PC-3 (cell line): ENCODE results near the gene CD300LG.

Source experiments
- EZH2 ChIP-seq: fragments of 300-600 bp; sonication (generic); IDR thresholded peaks from one replicate; pipeline ENCODE4 v1.6.1; 2017; ENCODE audit warnings: antibody characterized with exemption, mild to moderate bottlenecking, low read length; ENCODE audit not compliant: unreplicated experiment
- EZH2phosphoT487 ChIP-seq: fragments of 300-600 bp; sonication (generic); IDR thresholded peaks from 2 replicates; pipeline ENCODE4 v1.6.1; 2018; ENCODE audit warnings: mild to moderate bottlenecking, antibody characterized with exemption, low read length, borderline replicate concordance
- TF ChIP-seq, protein P1 (sequence below): fragments of 300-600 bp; sonication (generic); conservative IDR thresholded peaks from 2 replicates; pipeline ENCODE4 v1.5.1; 2017; ENCODE audit warnings: antibody characterized with exemption, low read depth, mild to moderate bottlenecking, low read length

DNA sequence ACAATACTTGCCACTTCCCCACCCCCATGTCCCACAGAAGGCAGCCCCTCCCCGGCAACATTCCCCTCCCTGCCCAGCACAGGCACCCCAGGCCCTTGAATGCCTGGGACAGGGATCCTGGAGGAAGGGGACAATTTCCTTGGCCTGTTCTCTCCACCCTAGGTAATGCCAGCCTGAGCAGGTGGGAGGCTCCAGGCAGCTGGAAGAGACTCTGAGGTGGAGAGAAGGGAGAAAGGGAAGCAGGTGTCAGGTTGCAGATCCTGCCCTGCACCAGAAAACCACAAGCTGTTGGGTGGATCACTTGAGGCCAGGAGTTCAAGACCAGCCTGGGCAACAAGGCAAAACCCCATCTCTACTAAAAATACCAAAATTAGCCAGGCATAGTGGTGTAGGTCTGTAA lies 51.5 kb downstream of the CD300LG start:
- TF ChIP-seq, protein P1, sequence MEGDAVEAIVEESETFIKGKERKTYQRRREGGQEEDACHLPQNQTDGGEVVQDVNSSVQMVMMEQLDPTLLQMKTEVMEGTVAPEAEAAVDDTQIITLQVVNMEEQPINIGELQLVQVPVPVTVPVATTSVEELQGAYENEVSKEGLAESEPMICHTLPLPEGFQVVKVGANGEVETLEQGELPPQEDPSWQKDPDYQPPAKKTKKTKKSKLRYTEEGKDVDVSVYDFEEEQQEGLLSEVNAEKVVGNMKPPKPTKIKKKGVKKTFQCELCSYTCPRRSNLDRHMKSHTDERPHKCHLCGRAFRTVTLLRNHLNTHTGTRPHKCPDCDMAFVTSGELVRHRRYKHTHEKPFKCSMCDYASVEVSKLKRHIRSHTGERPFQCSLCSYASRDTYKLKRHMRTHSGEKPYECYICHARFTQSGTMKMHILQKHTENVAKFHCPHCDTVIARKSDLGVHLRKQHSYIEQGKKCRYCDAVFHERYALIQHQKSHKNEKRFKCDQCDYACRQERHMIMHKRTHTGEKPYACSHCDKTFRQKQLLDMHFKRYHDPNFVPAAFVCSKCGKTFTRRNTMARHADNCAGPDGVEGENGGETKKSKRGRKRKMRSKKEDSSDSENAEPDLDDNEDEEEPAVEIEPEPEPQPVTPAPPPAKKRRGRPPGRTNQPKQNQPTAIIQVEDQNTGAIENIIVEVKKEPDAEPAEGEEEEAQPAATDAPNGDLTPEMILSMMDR, result no peak
- TF ChIP-seq EZH2phosphoT487 (no peak), EZH2 (no peak)
